Type B pancreatic cell (in vitro differentiated cells): ENCODE data around the gene ATXN2. TPM values are rescaled to one million over a fixed set of nuclear protein-coding genes. Genes with fewer than 3 reads are reported as not detected.

ENCODE experiments used
- DNase-seq: peaks from one replicate; pipeline ENCODE4 v3.0.0; 2021; ENCODE audit warnings: mixed read lengths; ENCODE audit not compliant: unreplicated experiment; ENCODE audit errors: extremely low spot score
- H3K27ac Mint-ChIP-seq: 2 replicates; pipeline ENCODE4 v1.8.0; 2021; ENCODE audit warnings: mild to moderate bottlenecking, mixed read lengths
- H3K27me3 Mint-ChIP-seq: 2 replicates; pipeline ENCODE4 v1.8.0; 2021; ENCODE audit warnings: mixed read lengths
- H3K36me3 Mint-ChIP-seq: 2 replicates; pipeline ENCODE4 v1.8.0; 2021; ENCODE audit warnings: mixed read lengths
- H3K4me1 Mint-ChIP-seq: one replicate; pipeline ENCODE4 v1.8.0; 2021; ENCODE audit warnings: mixed read lengths; ENCODE audit not compliant: unreplicated experiment
- H3K4me3 Mint-ChIP-seq: 2 replicates; pipeline ENCODE4 v1.8.0; 2021; ENCODE audit warnings: mild to moderate bottlenecking, mixed read lengths
- H3K9me3 Mint-ChIP-seq: 2 replicates; pipeline ENCODE4 v1.8.0; 2021; ENCODE audit warnings: mixed read lengths
- CTCF ChIP-seq: fragments of 200-600 bp; sonication (generic); conservative IDR thresholded peaks from 2 replicates; pipeline ENCODE4 v1.5.0; 2021; ENCODE audit warnings: antibody characterized with exemption, mild to moderate bottlenecking
- total RNA-seq: library from RNA; stranded (reverse); gene quantifications from 2 replicates; pipeline ENCODE4 v1.2.1, GENCODE V29; 2021; ENCODE audit warnings: low replicate concordance

Gene ATXN2
- total RNA-seq, 1 donor from 2014 or later, result 80.9 TPM

- H3K9me3 Mint-ChIP-seq, result no peaks in the 10 kb centered on the region
- no peak overlapping the region for H3K4me3 Mint-ChIP-seq
- H3K36me3 Mint-ChIP-seq, result peaks cover 2% of the 10 kb centered on the region
- no peak for DNase-seq
- H3K4me1 Mint-ChIP-seq, result no peaks in the 10 kb centered on the region
- H3K27ac Mint-ChIP-seq, result peak overlapping the region; percentile 16
- no peaks in the 10 kb centered on the region for H3K27me3 Mint-ChIP-seq
- TF ChIP-seq CTCF, result no peak
Observed at GRCh38 chr12:111425655-111426054, 173.5 kb downstream of the ATXN2 start.

- no peaks in the 10 kb centered on the region for H3K4me1 Mint-ChIP-seq
- TF ChIP-seq CTCF, result peak; percentile 17
- H3K9me3 Mint-ChIP-seq, result no peaks in the 10 kb centered on the region
- no peak for DNase-seq
- no peak overlapping the region for H3K4me3 Mint-ChIP-seq
- no peak overlapping the region for H3K27ac Mint-ChIP-seq
- H3K36me3 Mint-ChIP-seq, result peaks cover 3% of the 10 kb centered on the region
- H3K27me3 Mint-ChIP-seq, result no peaks in the 10 kb centered on the region
Observed at GRCh38 chr12:111424793-111425251, 174.3 kb downstream of the ATXN2 start.

DNA sequence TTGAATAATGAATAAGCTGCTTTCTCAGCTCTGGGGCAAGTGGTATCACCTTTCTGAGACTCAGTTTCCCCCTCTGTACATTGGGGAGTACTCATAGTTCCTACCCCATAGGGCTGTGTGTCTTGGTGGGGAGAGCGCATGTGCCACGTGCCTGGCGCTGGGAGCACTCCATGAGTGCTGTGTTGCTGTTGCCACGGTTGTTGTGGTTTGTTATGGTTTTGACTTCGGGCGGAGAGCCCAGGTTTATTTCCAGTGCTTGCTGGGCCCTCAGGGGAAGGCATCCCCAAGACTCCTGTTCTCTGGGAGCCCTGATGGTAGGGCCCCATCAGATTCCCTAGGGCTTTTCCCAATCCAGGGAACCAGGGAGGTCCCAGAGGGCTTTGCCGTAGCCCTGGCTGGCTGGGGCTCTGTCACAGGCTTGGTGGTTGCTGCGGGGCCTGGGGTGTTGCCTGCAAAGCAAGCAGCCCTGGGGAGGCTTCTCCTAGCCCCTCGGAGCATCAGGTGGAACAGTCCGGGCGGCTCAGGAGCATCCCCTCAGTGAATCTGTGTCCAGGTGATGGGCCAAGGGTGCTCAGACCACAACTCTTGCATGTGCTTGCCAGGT is 174.8 kb downstream of the ATXN2 start:
- DNase-seq, result no peak
- H3K4me3 Mint-ChIP-seq, result no peak overlapping the region
- no peaks in the 10 kb centered on the region for H3K27me3 Mint-ChIP-seq
- H3K4me1 Mint-ChIP-seq, result no peaks in the 10 kb centered on the region
- TF ChIP-seq CTCF, result no peak
- no peaks in the 10 kb centered on the region for H3K9me3 Mint-ChIP-seq
- peaks cover 3% of the 10 kb centered on the region for H3K36me3 Mint-ChIP-seq
- H3K27ac Mint-ChIP-seq, result no peak overlapping the region

- no peak for TF ChIP-seq CTCF
- Mint-ChIP-seq H3K27me3 (no peaks in the 10 kb centered on the region), H3K36me3 (peaks cover 3% of the 10 kb centered on the region), H3K27ac (no peak overlapping the region), H3K4me1 (no peaks in the 10 kb centered on the region), H3K9me3 (no peaks in the 10 kb centered on the region), H3K4me3 (no peak overlapping the region)
- DNase-seq, result no peak
Observed at GRCh38 chr12:111420494-111420893, 178.6 kb downstream of the ATXN2 start.

DNA sequence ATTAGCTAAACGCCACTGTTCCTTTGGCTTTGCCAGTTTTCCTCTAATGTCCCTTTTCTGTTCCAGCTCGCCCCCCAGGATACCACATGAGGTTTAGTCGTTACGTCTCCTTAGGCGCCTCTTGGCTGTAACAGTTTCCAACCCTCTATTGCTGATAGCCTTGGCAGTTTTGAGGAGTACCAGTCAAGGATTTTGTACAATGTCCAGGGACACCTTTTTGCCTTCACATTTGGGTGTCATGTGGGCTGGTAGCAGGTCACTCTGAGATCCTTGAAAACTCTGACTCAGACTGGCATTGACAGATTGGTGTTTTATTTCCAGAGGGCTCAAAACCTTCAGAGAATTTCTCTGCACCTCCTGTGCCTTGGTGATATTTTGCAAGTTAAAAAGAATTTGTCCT is 179.3 kb downstream of the ATXN2 start:
- Mint-ChIP-seq H3K9me3 (no peaks in the 10 kb centered on the region), H3K4me1 (no peaks in the 10 kb centered on the region), H3K4me3 (no peak overlapping the region), H3K27me3 (no peaks in the 10 kb centered on the region), H3K27ac (no peak overlapping the region), H3K36me3 (peaks cover 3% of the 10 kb centered on the region)
- DNase-seq, result no peak
- no peak for TF ChIP-seq CTCF

DNA sequence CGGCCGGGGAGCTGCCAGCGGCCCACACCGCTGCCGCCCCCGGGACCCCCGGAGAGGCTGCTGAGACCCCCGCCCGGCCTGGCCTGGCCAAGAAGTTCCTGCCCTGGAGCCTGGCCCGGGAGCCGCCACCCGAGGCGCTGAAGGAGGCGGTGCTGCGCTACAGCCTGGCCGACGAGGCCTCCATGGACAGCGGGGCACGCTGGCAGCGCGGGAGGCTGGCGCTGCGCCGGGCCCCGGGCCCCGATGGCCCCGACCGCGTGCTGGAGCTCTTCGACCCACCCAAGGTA is 180.6 kb downstream of the ATXN2 start:
- Mint-ChIP-seq H3K27me3 (peaks cover 2% of the 10 kb centered on the region), H3K36me3 (peaks cover 3% of the 10 kb centered on the region), H3K4me1 (peaks cover 3% of the 10 kb centered on the region), H3K4me3 (no peak overlapping the region), H3K9me3 (no peaks in the 10 kb centered on the region), H3K27ac (no peak overlapping the region)
- no peak for TF ChIP-seq CTCF
- no peak for DNase-seq
